IMR-90 (cell line): Measurements from ENCODE around the gene ZNF688. TPM values are rescaled to one million over a fixed set of nuclear protein-coding genes. Genes with fewer than 3 reads are reported as not detected.

Experiments
- ATAC-seq: fragments of 200-7000 bp; cut with Tn5 transposase; 2 replicates; pipeline ENCODE4 v1.9.1; 2020; ENCODE audit warnings: low read depth, mild to moderate bottlenecking, moderate library complexity
- BruUV-seq: library from RNA; stranded (reverse); fragments of 400-500 nt; replicated peaks from 2 replicates; lab custom pipeline; 2021; lab: Mats Ljungman, UMichigan
- CTCF ChIA-PET: fragments of 300-600 bp; formaldehyde crosslinking; extraction: SDS; loops from one replicate; lab custom pipeline; 2021; ENCODE audit warnings: antibody characterized with exemption; lab: Yijun Ruan, JAX
- POLR2A ChIA-PET: fragments of 300-600 bp; sonication (Branson Sonifier 250); formaldehyde crosslinking; loops from one replicate; lab custom pipeline; 2022; ENCODE audit warnings: antibody characterized with exemption; ENCODE audit not compliant: unreplicated experiment; lab: Charles Lee
- DNase-seq: peaks from one replicate; pipeline ENCODE4 v3.0.0; 2013
- H2AFZ ChIP-seq: replicated peaks from 2 replicates; pipeline ENCODE3; 2013; ENCODE audit warnings: low read length, mild to moderate bottlenecking; ENCODE audit not compliant: poor library complexity
- H2AK5ac ChIP-seq: 2 replicates; pipeline ENCODE4 v1.6.1; 2013; ENCODE audit warnings: low read depth, low read length, inconsistent platforms
- H2AK9ac ChIP-seq: replicated peaks from 2 replicates; pipeline ENCODE3; 2013; ENCODE audit warnings: mild to moderate bottlenecking, low read depth, low read length, moderate library complexity; ENCODE audit not compliant: poor library complexity
- H2BK120ac ChIP-seq: 2 replicates; pipeline ENCODE4 v1.6.1; 2013; ENCODE audit warnings: low read depth, low read length, inconsistent platforms
- H2BK15ac ChIP-seq: 3 replicates; pipeline ENCODE4 v1.6.1; 2013; ENCODE audit warnings: low read depth, low read length, inconsistent platforms
- H2BK20ac ChIP-seq: 2 replicates; pipeline ENCODE4 v1.6.1; 2013; ENCODE audit warnings: low read depth, mild to moderate bottlenecking, inconsistent platforms, low read length, moderate library complexity
- H2BK5ac ChIP-seq: 2 replicates; pipeline ENCODE4 v1.6.1; 2013; ENCODE audit warnings: mild to moderate bottlenecking, low read depth, low read length, inconsistent platforms; ENCODE audit not compliant: poor library complexity, severe bottlenecking
- H3K14ac ChIP-seq: replicated peaks from 2 replicates; pipeline ENCODE4 v1.6.1; 2013; ENCODE audit warnings: low read depth, low read length, inconsistent platforms
- H3K18ac ChIP-seq: 2 replicates; pipeline ENCODE4 v1.6.1; 2013; ENCODE audit warnings: low read depth, low read length, control low read depth
- H3K23ac ChIP-seq: 2 replicates; pipeline ENCODE4 v1.6.1; 2013; ENCODE audit warnings: low read depth, low read length, inconsistent platforms
- H3K27ac ChIP-seq: 2 replicates; pipeline ENCODE4 v1.5.1; 2013; ENCODE audit warnings: mild to moderate bottlenecking, control low read depth, low read length; ENCODE audit not compliant: insufficient read depth
- H3K27me3 ChIP-seq: 2 replicates; pipeline ENCODE4 v1.6.1; 2013; ENCODE audit warnings: low read length; ENCODE audit not compliant: control insufficient read depth, insufficient read depth
- H3K36me3 ChIP-seq: 2 replicates; pipeline ENCODE4 v1.6.1; 2013; ENCODE audit warnings: low read length, mixed read lengths; ENCODE audit not compliant: control insufficient read depth, insufficient read depth
- H3K4ac ChIP-seq: 2 replicates; pipeline ENCODE4 v1.6.1; 2013; ENCODE audit warnings: low read depth, low read length, inconsistent platforms
- H3K4me1 ChIP-seq: 2 replicates; pipeline ENCODE4 v1.6.1; 2013; ENCODE audit warnings: low read length, mixed read lengths; ENCODE audit not compliant: control insufficient read depth, insufficient read depth
- H3K4me2 ChIP-seq: 2 replicates; pipeline ENCODE4 v1.6.1; 2013; ENCODE audit warnings: low read depth, mild to moderate bottlenecking, control low read depth, low read length, moderate library complexity
- H3K4me3 ChIP-seq: 2 replicates; pipeline ENCODE4 v1.5.1; 2013; ENCODE audit warnings: low read depth, mild to moderate bottlenecking, control low read depth, low read length, moderate library complexity; ENCODE audit not compliant: insufficient read depth
- H3K56ac ChIP-seq: 2 replicates; pipeline ENCODE4 v1.6.1; 2013; ENCODE audit warnings: low read length, inconsistent platforms; ENCODE audit not compliant: insufficient read depth; ENCODE audit errors: extremely low read depth
- H3K79me1 ChIP-seq, 2 experiments: 2 replicates each; pipeline ENCODE4 v1.6.1; 2013; ENCODE audit warnings: low read length in 2 of 2, inconsistent platforms in 1 of 2, low read depth in 1 of 2
- H3K9ac ChIP-seq: 2 replicates; pipeline ENCODE4 v1.6.1; 2013; ENCODE audit warnings: low read depth, low read length, control low read depth
- H3K9me1 ChIP-seq: 2 replicates; pipeline ENCODE4 v1.6.1; 2013; ENCODE audit warnings: low read length, inconsistent platforms; ENCODE audit not compliant: insufficient read depth
- H3K9me3 ChIP-seq: 2 replicates; pipeline ENCODE4 v1.6.1; 2013; ENCODE audit warnings: low read length; ENCODE audit not compliant: control insufficient read depth, insufficient read depth
- H4K20me1 ChIP-seq: 2 replicates; pipeline ENCODE4 v1.6.1; 2013; ENCODE audit warnings: low read length, inconsistent platforms; ENCODE audit not compliant: insufficient read depth
- H4K5ac ChIP-seq: 2 replicates; pipeline ENCODE4 v1.6.1; 2013; ENCODE audit warnings: mild to moderate bottlenecking, low read depth, low read length, control low read depth
- H4K8ac ChIP-seq, 2 experiments: 2 replicates each; pipeline ENCODE4 v1.6.1; 2013; ENCODE audit warnings: low read depth in 2 of 2, low read length in 2 of 2, control low read depth in 1 of 2, inconsistent platforms in 1 of 2
- H4K91ac ChIP-seq: 2 replicates; pipeline ENCODE4 v1.6.1; 2013; ENCODE audit warnings: low read depth, low read length, inconsistent platforms; ENCODE audit not compliant: insufficient read depth
- BHLHE40 ChIP-seq: fragments of 150-350 bp; IDR thresholded peaks from 2 replicates; pipeline ENCODE4 v1.6.1; 2016; ENCODE audit warnings: mild to moderate bottlenecking, low read depth, low read length
- CEBPB ChIP-seq: IDR thresholded peaks from 2 replicates; pipeline ENCODE4 v1.6.1; 2012; ENCODE audit warnings: low read depth, low read length, improper control_type of control experiment
- CHD1 ChIP-seq: IDR thresholded peaks from 2 replicates; pipeline ENCODE4 v1.6.1; 2012; ENCODE audit warnings: low read depth, low read length, improper control_type of control experiment
- CTCF ChIP-seq: conservative IDR thresholded peaks from 2 replicates; pipeline ENCODE4 v1.5.1; 2012; ENCODE audit warnings: mild to moderate bottlenecking, low read depth, low read length, improper control_type of control experiment
- ELK1 ChIP-seq: fragments of 150-350 bp; IDR thresholded peaks from 2 replicates; pipeline ENCODE4 v1.6.1; 2016; ENCODE audit warnings: low read depth, mild to moderate bottlenecking, low read length, moderate library complexity, borderline replicate concordance
- FOS ChIP-seq: fragments of 150-350 bp; IDR thresholded peaks from 2 replicates; pipeline ENCODE4 v1.6.1; 2016; ENCODE audit warnings: low read depth, low read length
- MAZ ChIP-seq: IDR thresholded peaks from 2 replicates; pipeline ENCODE4 v1.6.1; 2012; ENCODE audit warnings: low read depth, mild to moderate bottlenecking, low read length, improper control_type of control experiment, moderate library complexity, borderline replicate concordance
- MXI1 ChIP-seq: IDR thresholded peaks from 2 replicates; pipeline ENCODE4 v1.6.1; 2012; ENCODE audit warnings: low read depth, mild to moderate bottlenecking, low read length, moderate library complexity, borderline replicate concordance
- NFE2L2 ChIP-seq: fragments of 150-350 bp; IDR thresholded peaks from 2 replicates; pipeline ENCODE4 v1.6.1; 2016; ENCODE audit warnings: low read depth, mild to moderate bottlenecking, low read length
- POLR2A ChIP-seq: IDR thresholded peaks from 2 replicates; pipeline ENCODE4 v1.6.1; 2012; ENCODE audit warnings: mild to moderate bottlenecking, low read depth, low read length
- RAD21 ChIP-seq: IDR thresholded peaks from 2 replicates; pipeline ENCODE4 v1.6.1; 2012; ENCODE audit warnings: low read length, improper control_type of control experiment
- RCOR1 ChIP-seq: IDR thresholded peaks from 2 replicates; pipeline ENCODE4 v1.6.1; 2012; ENCODE audit warnings: mild to moderate bottlenecking, low read length, improper control_type of control experiment; ENCODE audit not compliant: insufficient replicate concordance
- RFX5 ChIP-seq: IDR thresholded peaks from 2 replicates; pipeline ENCODE4 v1.8.0; 2012; ENCODE audit warnings: low read depth, mild to moderate bottlenecking, low read length, moderate library complexity
- SMC3 ChIP-seq: fragments of 150-350 bp; IDR thresholded peaks from 2 replicates; pipeline ENCODE4 v1.6.1; 2016; ENCODE audit warnings: low read depth, mild to moderate bottlenecking, antibody characterized with exemption, low read length, moderate library complexity
- USF2 ChIP-seq: fragments of 150-350 bp; IDR thresholded peaks from 2 replicates; pipeline ENCODE4 v1.6.1; 2017; ENCODE audit warnings: mild to moderate bottlenecking, antibody characterized with exemption, low read length, low read depth
- WGBS, 2 experiments: methylation state at CpG; one replicate each; pipeline versions ENCODE4 v1.1.5 to v1.1.7; 2013; ENCODE audit warnings: missing lambda C conversion rate in 2 of 2; ENCODE audit not compliant: insufficient read length in 1 of 2; ENCODE audit errors: extremely low coverage in 2 of 2; 5-methylcytosine and 5-hydroxymethylcytosine counted together
- dilution Hi-C: fragments of 300-500 bp; cut with HindIII; formaldehyde crosslinking; loops from one replicate; pipeline ENCODE4 v1.14.3; 2018; ENCODE audit warnings: low sequenced_read_pairs; ENCODE audit not compliant: unreplicated experiment
- in situ Hi-C: fragments of 300-500 bp; cut with MboI; formaldehyde crosslinking; loops from 3 replicates; pipeline ENCODE4 v1.14.3; 2019; ENCODE audit warnings: low sequenced_read_pairs, inconsistent platforms, mixed read lengths
- intact Hi-C: fragments of 100-400 bp; cut with micrococcal nuclease; formaldehyde crosslinking; loops from 2 replicates; pipeline ENCODE4 v1.10.0; 2022
- polyA plus RNA-seq, 3 experiments: library from polyadenylated mRNA; depleted of rRNA; stranded (reverse); fragments of >200 nt; gene quantifications; 2 replicates each; pipeline ENCODE4 v1.2.3, GENCODE V29; 2012; ENCODE audit warnings: low replicate concordance in 1 of 3
- total RNA-seq: library from RNA; depleted of rRNA; stranded (reverse); fragments of >200 nt; gene quantifications from 2 replicates; pipeline ENCODE4 v1.2.3, GENCODE V29; 2012

Gene ZNF688
- total and polyA plus RNA-seq, 2 of the 4 experiments (the other 2 are of a cell fraction), result 1.8 to 3.7 TPM

GRCh38 chr16:30523768-30524574 lies 47.5 kb downstream of the ZNF688 start:
- Histone ChIP-seq H4K8ac (no peak overlapping the region), H3K4me1 (peaks cover 5% of the 10 kb centered on the region), H2BK20ac (no peak overlapping the region), H3K27me3 (no peaks in the 10 kb centered on the region; the same call in 1 of the 2 replicates), H3K4ac (no peak overlapping the region), H4K20me1 (no peaks in the 10 kb centered on the region; the same call in 1 of the 2 replicates), H2BK120ac (no peak overlapping the region), H2BK5ac (no peak overlapping the region), H3K9ac (no peak overlapping the region), H3K27ac (no peak overlapping the region), H4K5ac (no peak overlapping the region), H3K18ac (no peak overlapping the region), H3K56ac (no peak overlapping the region), H2AFZ (no peak overlapping the region), H3K9me1 (peaks cover 5% of the 10 kb centered on the region), H3K23ac (no peak overlapping the region), H3K36me3 (peaks cover 9% of the 10 kb centered on the region; the same call in 1 of the 2 replicates), H3K4me2 (no peak overlapping the region), H4K91ac (no peak overlapping the region), H2AK9ac (no peak overlapping the region), H3K14ac (no peak overlapping the region), H3K79me1 (peaks cover 5 to 6% of the 10 kb centered on the region in 2 experiments; a peak in 3 of 4 replicates), H2BK15ac (no peak overlapping the region), H2AK5ac (no peak overlapping the region), H3K4me3 (no peak overlapping the region), H3K9me3 (no peaks in the 10 kb centered on the region)
- 93% methylated on average over 3 of the region's 26 CpGs; no CpG with 5 or more reads in 1 of the 2 experiments for WGBS, 2 experiments
- DNase-seq (no peak), ATAC-seq (no peak)
- intact Hi-C loops, result no loop called here
- POLR2A ChIA-PET, result no interaction called here
- in situ Hi-C loops, result no loop called here
- CTCF ChIA-PET, result no interaction called here
- dilution Hi-C loops, result no loop called here
- no TSS peak for BruUV-seq
- TF ChIP-seq RAD21, result no peak
- no peak for TF ChIP-seq MXI1
- no peak for TF ChIP-seq RFX5
- TF ChIP-seq CTCF, result no peak
- no peak for TF ChIP-seq ELK1
- no peak for TF ChIP-seq RCOR1
- TF ChIP-seq CEBPB, result no peak
- no peak for TF ChIP-seq BHLHE40
- no peak for TF ChIP-seq FOS
- no peak for TF ChIP-seq CHD1
- no peak for TF ChIP-seq NFE2L2
- TF ChIP-seq SMC3, result no peak
- no peak for TF ChIP-seq USF2
- no peak for TF ChIP-seq MAZ
- no peak for TF ChIP-seq POLR2A
